ENCODE results near the gene HNRNPL. TPM values are rescaled to one million over a fixed set of nuclear protein-coding genes. Genes with fewer than 3 reads are reported as not detected.

The HNRNPL gene
- total and polyA plus RNA-seq, 8 donors = 252 to 470 (median 429) TPM

DNA sequence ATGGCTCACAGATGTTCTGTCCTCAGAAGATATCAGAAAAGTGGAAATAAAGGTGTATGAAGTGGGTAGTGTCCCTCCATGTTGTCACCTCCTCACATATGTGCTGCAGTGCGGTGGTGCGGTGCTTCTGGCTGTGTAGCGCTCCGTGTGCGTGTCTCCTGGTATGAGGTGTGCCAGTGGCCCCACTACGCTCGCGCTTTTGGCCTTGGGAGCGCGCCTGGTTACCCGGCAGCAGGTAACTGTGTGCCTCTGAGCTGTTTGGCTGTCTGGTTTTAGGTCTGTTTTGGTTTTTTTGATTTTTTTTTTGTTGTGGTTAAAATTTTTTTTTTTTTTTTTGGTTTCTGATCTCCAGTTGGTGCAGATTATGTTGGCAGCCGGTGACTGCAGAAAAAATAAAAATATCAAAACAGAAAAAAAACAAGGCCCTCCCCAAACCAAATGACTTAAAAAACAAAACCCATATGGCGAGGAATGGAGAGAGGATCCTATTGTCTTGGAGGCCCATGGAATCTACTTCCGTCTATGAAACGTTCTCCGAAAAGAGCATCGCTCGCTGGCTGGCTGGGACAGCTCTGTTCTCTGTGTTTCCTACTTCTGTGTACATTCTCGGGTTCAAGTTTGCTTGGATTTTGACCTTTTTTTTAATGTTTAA is 7.9 kb downstream of the HNRNPL start:
- peaks cover 0 to 25% of the 10 kb centered on the region in 2 donors for H3K4me1 ChIP-seq
- no peaks in the 10 kb centered on the region for H3K27me3 ChIP-seq
- no peak overlapping the region for H3K27ac ChIP-seq
- DNase-seq (no peak), ATAC-seq (no peak)
- TF ChIP-seq, protein P1, sequence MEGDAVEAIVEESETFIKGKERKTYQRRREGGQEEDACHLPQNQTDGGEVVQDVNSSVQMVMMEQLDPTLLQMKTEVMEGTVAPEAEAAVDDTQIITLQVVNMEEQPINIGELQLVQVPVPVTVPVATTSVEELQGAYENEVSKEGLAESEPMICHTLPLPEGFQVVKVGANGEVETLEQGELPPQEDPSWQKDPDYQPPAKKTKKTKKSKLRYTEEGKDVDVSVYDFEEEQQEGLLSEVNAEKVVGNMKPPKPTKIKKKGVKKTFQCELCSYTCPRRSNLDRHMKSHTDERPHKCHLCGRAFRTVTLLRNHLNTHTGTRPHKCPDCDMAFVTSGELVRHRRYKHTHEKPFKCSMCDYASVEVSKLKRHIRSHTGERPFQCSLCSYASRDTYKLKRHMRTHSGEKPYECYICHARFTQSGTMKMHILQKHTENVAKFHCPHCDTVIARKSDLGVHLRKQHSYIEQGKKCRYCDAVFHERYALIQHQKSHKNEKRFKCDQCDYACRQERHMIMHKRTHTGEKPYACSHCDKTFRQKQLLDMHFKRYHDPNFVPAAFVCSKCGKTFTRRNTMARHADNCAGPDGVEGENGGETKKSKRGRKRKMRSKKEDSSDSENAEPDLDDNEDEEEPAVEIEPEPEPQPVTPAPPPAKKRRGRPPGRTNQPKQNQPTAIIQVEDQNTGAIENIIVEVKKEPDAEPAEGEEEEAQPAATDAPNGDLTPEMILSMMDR (IDR thresholded peaks at IDR 0.05) = no peak
- no peak overlapping the region for H3K4me3 ChIP-seq
- no peaks in the 10 kb centered on the region for H3K9me3 ChIP-seq
- intact Hi-C loops (cut with DNase I) = no loop called here
- peaks cover 20 to 100% of the 10 kb centered on the region in 2 donors for H3K36me3 ChIP-seq

DNA sequence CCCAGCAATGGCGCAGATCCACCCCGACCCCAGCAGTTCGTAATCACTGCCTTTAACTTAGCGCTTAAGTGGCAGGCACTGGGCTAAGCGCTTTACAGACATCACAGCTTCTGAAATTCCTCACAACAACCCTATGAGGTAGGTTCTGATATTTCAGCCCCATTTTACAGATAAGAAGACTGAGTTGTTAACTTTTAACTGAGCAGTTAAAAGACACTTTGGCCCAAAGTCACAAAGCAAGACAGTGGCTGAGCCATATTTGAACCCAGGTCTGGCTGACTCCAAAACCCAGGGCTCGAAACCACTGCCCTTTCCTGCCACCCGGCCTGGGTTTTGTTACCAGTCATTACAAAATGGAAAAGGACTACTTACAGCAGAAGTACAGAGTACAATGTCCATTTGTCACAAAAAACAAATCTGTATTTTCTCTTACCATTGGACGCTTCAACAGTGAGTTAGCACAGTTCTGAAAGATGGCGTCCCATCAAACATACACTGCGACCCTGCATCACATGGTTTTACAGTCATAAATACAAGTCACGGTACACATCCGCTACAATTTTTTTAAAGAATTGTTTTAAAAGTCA is 8.5 kb downstream of the HNRNPL start:
- no peaks in the 10 kb centered on the region for H3K27me3 ChIP-seq
- no peak overlapping the region for H3K27ac ChIP-seq
- ATAC-seq (no peak), DNase-seq (no peak)
- peaks cover 0 to 22% of the 10 kb centered on the region in 2 donors for H3K4me1 ChIP-seq
- TF ChIP-seq, protein P1 (IDR thresholded peaks at IDR 0.05) = no peak
- H3K9me3 ChIP-seq = no peaks in the 10 kb centered on the region
- peaks cover 16 to 100% of the 10 kb centered on the region in 2 donors for H3K36me3 ChIP-seq
- intact Hi-C loops (cut with DNase I) = no loop called here
- no peak overlapping the region for H3K4me3 ChIP-seq

DNA sequence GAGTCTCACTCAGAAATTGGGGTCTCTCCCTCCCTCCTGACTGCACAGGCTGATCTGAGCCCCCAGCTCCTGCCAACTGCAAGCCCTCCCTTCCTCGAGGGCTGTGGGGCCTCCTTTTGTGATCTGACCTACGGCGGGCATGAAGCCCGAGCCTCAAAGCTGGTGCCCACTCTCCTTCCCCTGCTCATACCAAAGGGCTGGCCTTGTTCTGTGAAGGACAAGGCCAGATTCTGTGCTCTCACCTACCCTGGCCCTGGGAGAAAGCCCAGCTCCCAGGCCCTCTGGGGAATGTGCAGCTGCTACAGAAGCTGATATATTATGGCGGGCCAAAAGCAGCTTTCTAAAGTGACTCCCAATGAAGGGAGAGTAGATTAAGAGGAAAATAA is 9.2 kb downstream of the HNRNPL start:
- Histone ChIP-seq H3K4me3 (no peak overlapping the region), H3K4me1 (peaks cover 0 to 18% of the 10 kb centered on the region in 2 donors), H3K27ac (no peak overlapping the region), H3K36me3 (peaks cover 10 to 100% of the 10 kb centered on the region in 2 donors), H3K9me3 (no peaks in the 10 kb centered on the region), H3K27me3 (no peaks in the 10 kb centered on the region)
- intact Hi-C loops (cut with DNase I) = no loop called here
- no peak for DNase-seq
- TF ChIP-seq, protein P1 (IDR thresholded peaks at IDR 0.05) = no peak
- ATAC-seq = no peak

DNA sequence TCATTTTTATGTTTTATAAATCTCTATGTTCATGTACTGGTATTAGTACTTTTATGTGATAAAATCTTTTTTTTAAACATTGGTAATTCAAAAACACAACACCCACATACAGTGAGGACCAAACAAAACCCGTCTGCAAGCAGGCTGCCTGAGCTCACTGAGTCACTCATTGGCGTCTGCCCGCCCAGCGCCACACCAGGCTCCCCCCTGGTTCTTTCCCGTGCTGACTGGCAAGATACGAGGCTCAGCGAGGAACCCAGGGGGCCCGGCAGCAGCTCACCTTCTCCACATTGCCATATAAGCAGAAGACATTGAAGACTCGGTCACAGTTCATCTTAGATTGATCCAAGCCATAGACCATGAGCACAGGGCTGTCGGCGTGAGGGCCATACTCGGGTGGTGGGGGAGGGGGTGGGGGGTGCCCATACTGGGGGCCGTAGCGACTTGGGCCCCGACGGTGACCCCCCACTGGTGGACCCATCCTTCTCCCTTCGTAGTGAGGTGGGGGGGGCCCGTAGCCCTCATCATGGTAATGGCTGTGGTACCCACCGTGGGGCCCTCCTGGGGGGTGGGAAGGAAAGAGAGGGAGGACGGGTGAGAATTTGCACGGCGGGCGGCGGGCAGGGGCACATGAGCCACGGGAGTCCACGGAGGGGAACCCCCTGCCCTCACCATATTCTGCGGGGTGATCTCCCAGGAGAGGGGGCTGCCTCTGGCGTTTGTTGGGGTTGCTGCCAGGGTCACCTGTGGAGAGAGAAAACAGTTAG is 9.8 kb downstream of the HNRNPL start:
- no peak for DNase-seq
- H3K27ac ChIP-seq = no peak overlapping the region

More for the DNA sequence above, 9.8 kb downstream of the HNRNPL start:
- intact Hi-C loops (cut with DNase I) = no loop called here
- peaks cover 4 to 100% of the 10 kb centered on the region in 2 donors for H3K36me3 ChIP-seq
- TF ChIP-seq, protein P1 (IDR thresholded peaks at IDR 0.05) = no peak
- H3K4me3 ChIP-seq = no peak overlapping the region
- H3K27me3 ChIP-seq = no peaks in the 10 kb centered on the region
- H3K4me1 ChIP-seq = peaks cover 0 to 18% of the 10 kb centered on the region in 2 donors
- H3K9me3 ChIP-seq = no peaks in the 10 kb centered on the region
- no peak for ATAC-seq
